Mucosa of rectum (tissue), 2 donors: ENCODE measurements around the gene EIF2B4.

ENCODE experiments used
- H3K27ac ChIP-seq, 2 donors: one replicate each; pipeline ENCODE4 v1.7.0; 2013; ENCODE audit warnings: inconsistent platforms in 2 of 2, low read depth in 2 of 2, low read length in 2 of 2
- H3K27me3 ChIP-seq, 2 donors: one replicate each; pipeline ENCODE4 v1.7.0; 2013; ENCODE audit warnings: low read length in 2 of 2; ENCODE audit not compliant: control insufficient read depth in 2 of 2, insufficient read depth in 2 of 2
- H3K36me3 ChIP-seq, 2 donors: one replicate each; pipeline ENCODE4 v1.7.0; 2013; ENCODE audit warnings: low read length in 2 of 2; ENCODE audit not compliant: control insufficient read depth in 2 of 2, insufficient read depth in 2 of 2
- H3K4me1 ChIP-seq, 2 donors: one replicate each; pipeline ENCODE4 v1.7.0; 2013; ENCODE audit warnings: low read length in 2 of 2, mild to moderate bottlenecking in 1 of 2; ENCODE audit not compliant: control insufficient read depth in 2 of 2, insufficient read depth in 2 of 2
- H3K4me3 ChIP-seq, 2 donors: one replicate each; pipeline ENCODE4 v1.7.0; 2013; ENCODE audit warnings: low read length in 2 of 2
- H3K9ac ChIP-seq, 2 donors: one replicate each; pipeline ENCODE4 v1.7.0; 2013; ENCODE audit warnings: low read length in 2 of 2, low read depth in 1 of 2, mild to moderate bottlenecking in 1 of 2
- H3K9me3 ChIP-seq, 2 donors: one replicate each; pipeline ENCODE4 v1.7.0; 2013; ENCODE audit warnings: low read length in 2 of 2; ENCODE audit not compliant: control insufficient read depth in 2 of 2
- donor health status: healthy.
- donor health status: Normal muscosa, but diverticular disease.

The EIF2B4 gene

DNA sequence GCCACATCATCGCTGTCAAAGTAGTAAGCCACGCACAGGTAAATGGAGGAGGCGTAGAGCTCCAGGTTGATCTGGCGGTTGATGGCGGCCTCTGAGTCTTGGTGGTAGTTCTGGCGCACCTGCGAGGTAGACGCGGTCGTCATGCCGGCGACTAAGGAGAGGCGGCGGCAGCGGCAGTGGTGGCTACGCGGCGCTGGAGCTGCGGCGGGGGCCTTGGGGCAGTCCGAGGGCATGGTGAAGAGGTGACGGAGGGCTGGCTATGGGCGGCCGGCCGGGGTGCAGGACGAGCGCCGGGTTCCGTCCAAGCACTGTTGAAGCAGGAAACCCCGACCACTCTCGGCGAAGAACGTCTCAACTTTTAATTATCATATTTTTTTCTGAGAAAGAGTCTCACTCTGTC, 23.1 kb upstream of the EIF2B4 start:
- no peak overlapping the region for H3K9ac ChIP-seq
- no peaks in the 10 kb centered on the region for H3K4me1 ChIP-seq
- H3K27me3 ChIP-seq, result no peaks in the 10 kb centered on the region
- peaks cover 0 to 3% of the 10 kb centered on the region in 2 donors for H3K36me3 ChIP-seq
- no peaks in the 10 kb centered on the region for H3K9me3 ChIP-seq
- no peak overlapping the region for H3K27ac ChIP-seq
- H3K4me3 ChIP-seq, result no peak overlapping the region

GRCh38 chr2:27390822-27391679, 20.9 kb upstream of the EIF2B4 start:
- Histone ChIP-seq H3K36me3 (peaks cover 2 to 8% of the 10 kb centered on the region in 2 donors), H3K9ac (no peak overlapping the region), H3K4me3 (no peak overlapping the region), H3K4me1 (no peaks in the 10 kb centered on the region), H3K27me3 (no peaks in the 10 kb centered on the region), H3K9me3 (no peaks in the 10 kb centered on the region), H3K27ac (no peak overlapping the region)

DNA sequence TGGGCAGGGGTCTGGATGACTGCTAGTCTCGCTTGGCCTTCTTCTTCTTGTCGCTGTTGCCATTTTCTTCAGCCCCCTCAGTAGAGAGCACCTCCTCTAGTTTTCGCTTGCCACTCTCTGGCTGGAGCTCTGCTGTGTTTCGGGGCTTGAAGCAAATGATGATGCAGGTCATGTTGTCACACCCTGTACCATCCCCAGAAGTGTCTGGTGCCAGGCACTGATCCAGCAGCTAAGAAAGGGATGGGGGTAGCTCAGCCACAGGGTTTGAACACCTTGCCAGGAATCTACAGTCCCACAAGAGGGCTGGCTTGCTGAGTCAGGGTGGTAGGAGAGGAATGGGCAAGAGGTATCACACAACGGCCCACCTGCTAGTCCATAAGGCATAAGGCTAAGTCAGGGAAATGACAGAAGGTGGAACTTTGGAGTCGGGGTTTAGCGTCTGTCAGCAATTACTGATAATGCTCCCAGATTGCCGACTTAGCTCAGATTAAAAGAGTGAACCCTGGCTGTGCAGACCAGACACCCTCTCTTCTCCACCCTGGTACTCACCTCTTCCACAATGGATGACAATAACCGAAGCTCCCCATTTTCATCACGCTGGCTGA, 11.5 kb upstream of the EIF2B4 start:
- peaks cover 49 to 57% of the 10 kb centered on the region in 2 donors for H3K36me3 ChIP-seq
- H3K27ac ChIP-seq, result no peak overlapping the region
- H3K4me1 ChIP-seq, result peaks cover 21 to 23% of the 10 kb centered on the region in 2 donors
- H3K9ac ChIP-seq, result no peak overlapping the region
- no peaks in the 10 kb centered on the region for H3K9me3 ChIP-seq
- H3K4me3 ChIP-seq, result no peak overlapping the region
- no peaks in the 10 kb centered on the region for H3K27me3 ChIP-seq

DNA sequence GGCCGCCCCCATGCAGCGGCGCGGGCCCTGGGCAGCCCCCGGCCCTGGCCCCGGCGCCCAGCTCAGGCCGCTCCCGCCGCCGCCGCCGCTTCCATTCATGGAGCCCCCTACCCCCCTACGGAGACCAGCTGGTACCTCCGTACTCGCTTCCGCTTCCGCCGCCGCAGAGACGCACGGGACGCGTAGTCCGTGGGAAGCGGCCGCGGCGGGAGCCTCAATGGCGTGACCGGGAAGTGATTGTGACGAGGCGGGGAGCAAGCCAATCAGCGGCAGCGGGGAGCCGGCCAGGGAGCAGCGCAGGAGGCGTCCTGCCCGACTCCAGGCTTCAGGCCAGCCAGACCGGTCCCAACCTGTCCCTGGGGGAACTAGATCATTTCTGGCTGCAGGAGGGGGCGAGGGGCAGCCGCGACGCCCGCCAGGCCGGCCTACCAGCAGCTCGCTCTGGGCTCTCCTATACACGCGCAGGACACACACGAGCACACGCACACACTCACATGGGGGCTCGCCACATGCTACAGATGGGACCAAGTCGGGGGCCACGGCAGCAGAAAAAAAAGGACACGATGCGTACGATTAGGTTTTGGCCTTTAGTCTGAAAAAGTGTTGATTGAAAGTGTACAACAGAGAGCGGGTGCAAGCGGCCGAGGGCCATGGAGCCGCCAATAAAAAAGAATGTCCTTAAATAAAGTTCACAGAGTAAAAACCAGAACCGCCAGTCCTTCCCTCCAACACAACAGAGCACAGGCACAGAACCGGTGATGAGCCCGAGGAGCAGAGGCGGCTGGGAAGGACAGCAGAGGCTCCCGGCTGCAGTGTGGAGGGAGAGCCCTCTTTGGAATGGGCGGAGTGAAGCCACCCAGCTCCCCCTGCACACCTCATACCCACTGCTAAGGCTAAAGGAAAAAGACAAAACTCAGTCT, 10.7 kb upstream of the EIF2B4 start, which contains the start of gene ZNF513:
ZNF513 (minus strand) TSS at position 109 of the 920 bp plus-strand sequence. CDS start 208 bp downstream, outside the sequence.
- no peaks in the 10 kb centered on the region for H3K9me3 ChIP-seq
- peaks cover 53 to 61% of the 10 kb centered on the region in 2 donors for H3K36me3 ChIP-seq
- H3K9ac ChIP-seq, result peak within 1 kb of the TSS; percentile 80 to 92
- peak within 1 kb of the TSS; percentile 84 to 89 for H3K27ac ChIP-seq
- H3K27me3 ChIP-seq, result no peaks in the 10 kb centered on the region
- H3K4me1 ChIP-seq, result peaks cover 21 to 23% of the 10 kb centered on the region in 2 donors
- H3K4me3 ChIP-seq, result peak within 1 kb of the TSS; percentile 78 to 90

GRCh38 chr2:27379836-27380625, 9.9 kb upstream of the EIF2B4 start:
- H3K27ac ChIP-seq, result peak overlapping the region; percentile 81 to 89
- no peaks in the 10 kb centered on the region for H3K9me3 ChIP-seq
- peaks cover 21 to 23% of the 10 kb centered on the region in 2 donors for H3K4me1 ChIP-seq
- peak overlapping the region; percentile 80 to 92 for H3K9ac ChIP-seq
- peaks cover 54 to 62% of the 10 kb centered on the region in 2 donors for H3K36me3 ChIP-seq
- no peaks in the 10 kb centered on the region for H3K27me3 ChIP-seq
- H3K4me3 ChIP-seq, result peak overlapping the region; percentile 78 to 90

GRCh38 chr2:27379383-27379835, 9.3 kb upstream of the EIF2B4 start:
- H3K4me3 ChIP-seq, result peak overlapping the region; percentile 78 to 90
- H3K9ac ChIP-seq, result peak overlapping the region; percentile 80 to 92
- H3K9me3 ChIP-seq, result no peaks in the 10 kb centered on the region
- no peaks in the 10 kb centered on the region for H3K27me3 ChIP-seq
- peak overlapping the region; percentile 81 to 89 for H3K27ac ChIP-seq
- peaks cover 54 to 62% of the 10 kb centered on the region in 2 donors for H3K36me3 ChIP-seq
- peaks cover 21 to 23% of the 10 kb centered on the region in 2 donors for H3K4me1 ChIP-seq

GRCh38 chr2:27378809-27379290, 8.7 kb upstream of the EIF2B4 start:
- Histone ChIP-seq H3K36me3 (peaks cover 54 to 60% of the 10 kb centered on the region in 2 donors), H3K9ac (peak overlapping the region in 1 of 2 donors; percentile 80), H3K27ac (peak overlapping the region in 1 of 2 donors; percentile 81), H3K4me1 (peaks cover 21 to 23% of the 10 kb centered on the region in 2 donors), H3K9me3 (no peaks in the 10 kb centered on the region), H3K27me3 (no peaks in the 10 kb centered on the region), H3K4me3 (peak overlapping the region in 1 of 2 donors; percentile 90)

- Histone ChIP-seq H3K4me1 (peaks cover 21 to 23% of the 10 kb centered on the region in 2 donors), H3K36me3 (peaks cover 53 to 58% of the 10 kb centered on the region in 2 donors), H3K9me3 (no peaks in the 10 kb centered on the region), H3K9ac (no peak overlapping the region), H3K27ac (no peak overlapping the region), H3K4me3 (no peak overlapping the region), H3K27me3 (no peaks in the 10 kb centered on the region)
Measured at GRCh38 chr2:27378096-27378808, 8.1 kb upstream of the EIF2B4 start.
